ENCODE measurements around the gene B3GALT5. TPM values are rescaled to one million over a fixed set of nuclear protein-coding genes. Genes with fewer than 3 reads are reported as not detected.

The B3GALT5 gene
- total RNA-seq, 1 donor from 2014 or later, result 2.5 TPM

DNA sequence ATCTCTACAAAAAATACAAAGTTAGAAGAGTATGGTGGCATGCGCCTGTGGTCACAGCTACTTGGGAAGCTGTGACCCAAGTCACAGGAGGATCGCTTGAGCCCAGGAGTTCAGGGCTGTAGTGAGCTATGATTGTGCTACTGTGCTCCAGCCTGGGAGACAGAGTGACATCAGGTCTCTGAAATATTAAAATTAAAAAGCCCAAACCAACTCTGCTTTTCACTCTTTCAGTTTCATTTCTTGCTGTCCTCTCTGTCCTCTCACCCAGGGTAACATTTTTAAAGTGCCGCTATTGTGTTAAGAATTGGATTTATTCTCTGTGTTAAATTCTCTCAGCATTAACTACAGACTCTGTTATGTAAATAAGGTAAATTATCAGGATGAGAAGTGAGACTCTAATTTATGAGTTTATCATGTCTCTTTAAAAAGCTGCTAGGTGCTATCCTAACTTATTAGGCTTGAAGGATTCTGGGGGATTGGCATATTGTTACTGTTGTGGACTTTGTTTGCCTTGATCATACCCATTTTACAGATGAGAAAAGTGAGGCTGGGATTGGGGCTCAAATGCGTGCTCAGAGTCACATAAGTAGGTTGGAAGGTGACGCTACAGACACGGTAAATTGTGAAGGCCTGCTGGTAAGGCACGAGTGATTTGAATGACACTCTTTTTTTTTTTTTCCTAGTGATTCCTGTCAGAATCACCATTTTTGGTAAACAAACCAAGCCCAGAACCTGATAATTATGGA lies 46.5 kb downstream of the B3GALT5 start:
- no peaks in the 10 kb centered on the region for H3K79me2 ChIP-seq (ENCODE audit: insufficient read depth, low read length)
- H3K4me1 ChIP-seq (ENCODE audit: insufficient read depth, low read length), result peaks cover 15% of the 10 kb centered on the region
- H3K36me3 ChIP-seq (ENCODE audit: insufficient read depth, low read length), result no peaks in the 10 kb centered on the region
- no peaks in the 10 kb centered on the region for H4K20me1 ChIP-seq (ENCODE audit: insufficient read depth, low read length)
- no peak overlapping the region for H3K27ac ChIP-seq (ENCODE audit: low read depth, low read length)
- H3K36me3 Mint-ChIP-seq (ENCODE audit: low read depth, unreplicated experiment), result peaks cover 18% of the 10 kb centered on the region
- FAIRE-seq (peak; percentile 20), DNase-seq (ENCODE audit: low read depth) (no peak)
- peaks cover 6% of the 10 kb centered on the region for H3K27me3 Mint-ChIP-seq (ENCODE audit: low read depth, unreplicated experiment)
- H3K4me2 ChIP-seq (ENCODE audit: low read length), result peak overlapping the region; percentile 86
- H3K9ac ChIP-seq (ENCODE audit: low read length), result no peak overlapping the region
- peaks cover 22% of the 10 kb centered on the region for H3K4me1 Mint-ChIP-seq (ENCODE audit: low read depth, unreplicated experiment)
- H3K4me3 Mint-ChIP-seq (ENCODE audit: unreplicated experiment), result no peak overlapping the region
- no peaks in the 10 kb centered on the region for H3K27me3 ChIP-seq (ENCODE audit: insufficient read depth, low read length)
- H2AFZ ChIP-seq (ENCODE audit: low read depth, low read length), result no peak overlapping the region
- H3K9me3 ChIP-seq (ENCODE audit: insufficient read depth, low read depth, low read length), result no peaks in the 10 kb centered on the region
- TF ChIP-seq, protein P1, sequence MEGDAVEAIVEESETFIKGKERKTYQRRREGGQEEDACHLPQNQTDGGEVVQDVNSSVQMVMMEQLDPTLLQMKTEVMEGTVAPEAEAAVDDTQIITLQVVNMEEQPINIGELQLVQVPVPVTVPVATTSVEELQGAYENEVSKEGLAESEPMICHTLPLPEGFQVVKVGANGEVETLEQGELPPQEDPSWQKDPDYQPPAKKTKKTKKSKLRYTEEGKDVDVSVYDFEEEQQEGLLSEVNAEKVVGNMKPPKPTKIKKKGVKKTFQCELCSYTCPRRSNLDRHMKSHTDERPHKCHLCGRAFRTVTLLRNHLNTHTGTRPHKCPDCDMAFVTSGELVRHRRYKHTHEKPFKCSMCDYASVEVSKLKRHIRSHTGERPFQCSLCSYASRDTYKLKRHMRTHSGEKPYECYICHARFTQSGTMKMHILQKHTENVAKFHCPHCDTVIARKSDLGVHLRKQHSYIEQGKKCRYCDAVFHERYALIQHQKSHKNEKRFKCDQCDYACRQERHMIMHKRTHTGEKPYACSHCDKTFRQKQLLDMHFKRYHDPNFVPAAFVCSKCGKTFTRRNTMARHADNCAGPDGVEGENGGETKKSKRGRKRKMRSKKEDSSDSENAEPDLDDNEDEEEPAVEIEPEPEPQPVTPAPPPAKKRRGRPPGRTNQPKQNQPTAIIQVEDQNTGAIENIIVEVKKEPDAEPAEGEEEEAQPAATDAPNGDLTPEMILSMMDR (IDR thresholded peaks at IDR 0.05; ENCODE audit: insufficient read depth, low read depth, low read length), result no peak
- TF ChIP-seq EZH2 (IDR thresholded peaks at IDR 0.05; ENCODE audit: insufficient read depth, low read length), result no peak
- peak overlapping the region; percentile 86 for H3K27ac Mint-ChIP-seq (ENCODE audit: unreplicated experiment)
- H3K4me3 ChIP-seq (ENCODE audit: insufficient read depth, low read depth, low read length), result no peak overlapping the region
- H3K9me3 Mint-ChIP-seq (ENCODE audit: unreplicated experiment), result peaks cover 6% of the 10 kb centered on the region

DNA sequence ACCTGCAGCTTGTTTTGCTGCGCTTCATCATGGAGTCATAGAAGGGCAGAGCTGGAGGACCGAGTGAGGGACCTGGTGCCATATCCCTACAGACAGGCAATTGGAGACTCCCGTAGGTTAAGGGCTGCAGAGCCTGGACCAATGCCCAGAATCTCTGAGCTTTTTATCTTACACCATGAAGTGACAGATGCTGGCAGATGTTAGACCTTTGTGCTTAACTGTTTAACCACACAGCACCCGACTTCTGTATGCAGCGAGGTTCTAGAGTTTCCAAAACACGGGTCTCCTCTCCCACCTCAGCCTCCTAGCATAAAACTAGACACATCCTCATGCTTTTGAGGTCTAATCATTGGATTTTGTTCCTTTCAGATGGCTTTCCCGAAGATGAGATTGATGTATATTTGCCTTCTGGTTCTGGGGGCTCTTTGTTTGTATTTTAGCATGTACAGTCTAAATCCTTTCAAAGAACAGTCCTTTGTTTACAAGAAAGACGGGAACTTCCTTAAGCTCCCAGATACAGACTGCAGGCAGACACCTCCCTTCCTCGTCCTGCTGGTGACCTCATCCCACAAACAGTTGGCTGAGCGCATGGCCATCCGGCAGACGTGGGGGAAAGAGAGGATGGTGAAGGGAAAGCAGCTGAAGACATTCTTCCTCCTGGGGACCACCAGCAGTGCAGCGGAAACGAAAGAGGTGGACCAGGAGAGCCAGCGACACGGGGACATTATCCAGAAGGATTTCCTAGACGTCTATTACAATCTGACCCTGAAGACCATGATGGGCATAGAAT lies 47.6 kb downstream of the B3GALT5 start:
- H3K79me2 ChIP-seq (ENCODE audit: insufficient read depth, low read length), result no peaks in the 10 kb centered on the region
- peaks cover 7% of the 10 kb centered on the region for H3K27me3 Mint-ChIP-seq (ENCODE audit: low read depth, unreplicated experiment)
- peak overlapping the region; percentile 82 for H3K27ac ChIP-seq (ENCODE audit: low read depth, low read length)
- peaks cover 8% of the 10 kb centered on the region for H3K9me3 Mint-ChIP-seq (ENCODE audit: unreplicated experiment)
- H3K27ac Mint-ChIP-seq (ENCODE audit: unreplicated experiment), result peak overlapping the region; percentile 86
- H3K4me2 ChIP-seq (ENCODE audit: low read length), result peak overlapping the region; percentile 86
- H3K4me3 ChIP-seq (ENCODE audit: insufficient read depth, low read depth, low read length), result peak overlapping the region; percentile 47
- H3K9me3 ChIP-seq (ENCODE audit: insufficient read depth, low read depth, low read length), result no peaks in the 10 kb centered on the region
- no peak overlapping the region for H3K4me3 Mint-ChIP-seq (ENCODE audit: unreplicated experiment)
- H3K27me3 ChIP-seq (ENCODE audit: insufficient read depth, low read length), result no peaks in the 10 kb centered on the region
- peaks cover 24% of the 10 kb centered on the region for H3K36me3 Mint-ChIP-seq (ENCODE audit: low read depth, unreplicated experiment)
- peak overlapping the region; percentile 71 for H3K9ac ChIP-seq (ENCODE audit: low read length)
- H4K20me1 ChIP-seq (ENCODE audit: insufficient read depth, low read length), result no peaks in the 10 kb centered on the region
- H3K36me3 ChIP-seq (ENCODE audit: insufficient read depth, low read length), result no peaks in the 10 kb centered on the region
- no peak for TF ChIP-seq EZH2 (IDR thresholded peaks at IDR 0.05; ENCODE audit: insufficient read depth, low read length)
- TF ChIP-seq, protein P1 (IDR thresholded peaks at IDR 0.05; ENCODE audit: insufficient read depth, low read depth, low read length), result no peak
- peaks cover 15% of the 10 kb centered on the region for H3K4me1 ChIP-seq (ENCODE audit: insufficient read depth, low read length)
- peak overlapping the region; percentile 83 for H2AFZ ChIP-seq (ENCODE audit: low read depth, low read length)
- peak; percentile 97 for FAIRE-seq
- peaks cover 22% of the 10 kb centered on the region for H3K4me1 Mint-ChIP-seq (ENCODE audit: low read depth, unreplicated experiment)
- DNase-seq (ENCODE audit: low read depth), result peak; percentile 90
